ENCODE results near the gene NSL1. TPM values are rescaled to one million over a fixed set of nuclear protein-coding genes. Genes with fewer than 3 reads are reported as not detected.
"Not testable (repeated sequence)": the region's sequence is repeated elsewhere in the genome, so short reads cannot be mapped to it uniquely, and the experiment has no call there.

The NSL1 gene
- total RNA-seq, 1 donor from 2014 or later, result 40.0 TPM

DNA sequence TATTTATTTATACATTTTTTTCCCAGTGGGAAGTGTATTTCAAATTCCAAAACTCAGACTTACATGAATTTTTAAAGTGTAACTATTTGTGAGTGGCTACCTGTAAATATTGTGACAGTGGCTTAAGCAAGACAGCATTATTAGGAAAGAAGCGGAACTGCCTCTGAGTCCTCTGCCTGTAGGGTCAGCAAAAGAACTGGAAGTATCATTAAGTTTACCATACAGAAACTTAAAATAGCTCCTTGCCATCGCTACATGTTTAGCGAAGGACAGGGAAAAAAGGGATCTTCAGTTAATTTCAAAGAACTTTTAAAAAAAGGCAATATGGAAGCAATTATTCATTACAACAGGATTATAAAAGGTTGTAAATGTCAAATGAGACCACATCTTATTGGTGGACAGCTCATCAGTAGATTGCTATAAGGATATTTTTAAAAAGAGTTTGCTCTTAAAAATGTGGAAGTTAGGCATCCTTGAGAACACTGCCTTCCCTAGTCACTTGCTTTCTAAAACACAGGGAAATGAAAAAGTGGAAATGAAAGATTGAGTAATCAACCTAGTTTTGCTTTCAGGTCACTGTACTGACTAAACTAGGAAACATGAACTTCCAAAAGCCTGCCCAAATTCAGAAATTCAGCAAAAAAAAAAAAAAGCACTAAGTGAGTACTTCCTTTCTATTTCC, 39.2 kb downstream of the NSL1 start:
- Mint-ChIP-seq H3K27ac (no peak overlapping the region), H3K4me1 (peaks cover 32% of the 10 kb centered on the region), H3K27me3 (no peaks in the 10 kb centered on the region), H3K36me3 (ENCODE audit: low read depth) (peaks cover 12% of the 10 kb centered on the region), H3K9me3 (no peaks in the 10 kb centered on the region), H3K4me3 (no peak overlapping the region)
- intact Hi-C loops (cut with micrococcal nuclease), result loop anchor here (2.0 kb wide), 5 partner anchors 14 to 74 kb away; no protein-coding TSS in a partner anchor
- DNase-seq, result no peak

DNA sequence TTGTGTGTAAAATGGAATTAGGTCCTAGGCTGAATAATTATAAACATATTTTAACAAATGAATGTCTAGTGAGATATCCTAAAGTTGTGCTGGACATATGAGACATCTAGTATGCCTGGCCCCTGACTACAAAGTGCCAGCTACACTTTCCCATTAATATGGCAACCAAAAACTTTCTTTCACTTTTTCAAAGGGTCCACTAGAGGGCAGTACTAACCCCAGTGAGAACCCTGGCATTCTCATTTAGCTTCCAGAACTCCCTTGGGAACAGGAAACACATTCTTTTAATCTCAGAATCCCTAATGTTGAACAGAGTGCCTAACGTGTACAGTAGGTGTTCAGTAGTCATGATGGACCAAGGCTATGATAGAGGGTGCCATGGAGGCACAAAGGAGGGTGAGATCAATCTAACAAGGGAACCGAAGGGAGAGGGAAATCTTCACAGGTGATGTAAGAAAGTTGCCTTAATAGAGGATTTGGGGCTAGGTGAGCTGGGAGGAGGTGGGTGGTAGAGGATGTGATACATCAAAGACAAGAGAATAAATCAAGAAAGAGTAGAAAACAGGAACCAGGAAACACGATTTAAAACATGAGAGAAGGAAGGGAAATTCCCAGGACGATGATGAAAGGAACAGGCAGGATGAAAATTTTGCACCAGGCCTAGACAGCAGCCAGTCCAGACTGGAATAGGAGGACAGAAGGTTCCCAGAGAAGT, 41.6 kb downstream of the NSL1 start:
- intact Hi-C loops (cut with micrococcal nuclease), result no loop called here
- peaks cover 17% of the 10 kb centered on the region for H3K36me3 Mint-ChIP-seq (ENCODE audit: low read depth)
- H3K27ac Mint-ChIP-seq, result peak overlapping the region; percentile 1
- no peaks in the 10 kb centered on the region for H3K27me3 Mint-ChIP-seq
- peak overlapping the region; percentile 22 for H3K4me3 Mint-ChIP-seq
- DNase-seq, result no peak
- H3K9me3 Mint-ChIP-seq, result no peaks in the 10 kb centered on the region
- H3K4me1 Mint-ChIP-seq, result peaks cover 39% of the 10 kb centered on the region

DNA sequence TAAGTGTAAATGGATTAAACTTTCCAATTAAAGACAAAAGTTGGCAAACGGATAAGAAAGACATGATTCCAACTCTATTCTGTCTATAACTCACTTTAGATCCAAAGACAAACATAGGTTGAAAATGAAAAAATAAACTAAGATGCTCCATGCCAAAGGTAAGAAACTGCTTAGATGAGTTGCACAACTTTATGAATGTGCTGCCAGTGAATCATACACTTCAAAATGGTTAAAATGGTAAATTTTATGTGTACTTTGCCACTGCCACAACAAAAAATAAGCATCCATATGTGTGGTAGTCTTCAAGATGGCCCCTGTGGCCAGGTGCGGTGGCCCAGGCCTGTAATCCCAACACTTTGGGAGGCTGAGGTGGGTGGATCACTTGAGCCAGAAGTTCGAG, 45.0 kb downstream of the NSL1 start:
- H3K4me3 Mint-ChIP-seq, result no peak overlapping the region
- H3K36me3 Mint-ChIP-seq (ENCODE audit: low read depth), result peaks cover 30% of the 10 kb centered on the region
- DNase-seq, result no peak
- peaks cover 27% of the 10 kb centered on the region for H3K4me1 Mint-ChIP-seq
- intact Hi-C loops (cut with micrococcal nuclease), result no loop called here
- peaks cover 3% of the 10 kb centered on the region for H3K9me3 Mint-ChIP-seq
- no peak overlapping the region for H3K27ac Mint-ChIP-seq
- no peaks in the 10 kb centered on the region for H3K27me3 Mint-ChIP-seq

DNA sequence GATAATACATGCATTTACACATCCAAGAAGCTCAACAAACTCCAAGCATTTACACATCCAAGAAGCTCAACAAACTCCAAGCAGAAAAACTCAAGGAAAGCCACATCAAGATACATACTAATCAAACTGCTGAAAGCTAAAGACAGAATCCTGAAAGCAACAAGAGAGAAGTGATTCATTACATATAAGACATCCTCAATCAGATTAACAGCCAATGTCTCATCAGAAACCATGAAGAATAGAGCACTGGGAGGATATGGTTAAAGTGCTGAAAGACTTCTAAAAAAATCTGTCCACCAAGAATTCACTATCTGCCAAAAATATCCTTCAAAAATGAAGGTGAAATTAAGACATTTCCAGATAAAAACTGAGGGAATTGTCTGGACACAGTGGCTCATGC, 46.3 kb downstream of the NSL1 start:
- Mint-ChIP-seq H3K9me3 (peaks cover 9% of the 10 kb centered on the region), H3K4me3 (no peak overlapping the region), H3K36me3 (ENCODE audit: low read depth) (peaks cover 36% of the 10 kb centered on the region), H3K4me1 (peaks cover 25% of the 10 kb centered on the region), H3K27me3 (no peaks in the 10 kb centered on the region), H3K27ac (no peak overlapping the region)
- DNase-seq, result no peak
- intact Hi-C loops (cut with micrococcal nuclease), result no loop called here

DNA sequence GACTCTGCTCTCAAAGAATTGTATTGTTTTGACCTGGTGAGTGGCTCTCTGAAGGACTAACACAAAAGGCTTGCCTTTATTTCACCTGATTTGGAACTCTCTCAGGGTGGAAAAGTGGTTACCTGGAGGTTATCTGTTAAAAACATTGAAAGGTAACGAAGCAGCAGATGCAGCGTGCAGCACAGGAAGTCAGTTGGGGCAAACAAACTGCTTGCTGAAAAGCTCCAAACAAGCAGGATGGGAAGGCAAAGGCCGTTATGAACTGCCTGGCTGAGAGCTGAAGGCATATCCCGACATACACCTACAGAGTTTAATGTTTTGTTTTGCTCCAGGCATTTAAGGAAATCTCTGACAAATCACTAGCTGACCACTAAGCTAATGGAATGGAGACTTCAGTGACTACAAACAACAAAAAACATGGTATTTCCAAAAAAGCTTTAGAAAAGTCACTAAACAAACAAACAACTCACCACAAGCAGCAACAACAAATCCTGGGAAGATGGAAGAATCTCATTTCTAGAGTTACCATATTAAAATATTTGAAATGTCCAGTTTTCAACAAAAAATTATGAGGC, 47.6 kb downstream of the NSL1 start:
- intact Hi-C loops (cut with micrococcal nuclease), result no loop called here
- Mint-ChIP-seq H3K4me1 (peaks cover 26% of the 10 kb centered on the region), H3K27me3 (no peaks in the 10 kb centered on the region), H3K4me3 (peak overlapping the region; percentile 11), H3K27ac (no peak overlapping the region), H3K9me3 (peaks cover 9% of the 10 kb centered on the region), H3K36me3 (ENCODE audit: low read depth) (peaks cover 37% of the 10 kb centered on the region)
- no peak for DNase-seq

DNA sequence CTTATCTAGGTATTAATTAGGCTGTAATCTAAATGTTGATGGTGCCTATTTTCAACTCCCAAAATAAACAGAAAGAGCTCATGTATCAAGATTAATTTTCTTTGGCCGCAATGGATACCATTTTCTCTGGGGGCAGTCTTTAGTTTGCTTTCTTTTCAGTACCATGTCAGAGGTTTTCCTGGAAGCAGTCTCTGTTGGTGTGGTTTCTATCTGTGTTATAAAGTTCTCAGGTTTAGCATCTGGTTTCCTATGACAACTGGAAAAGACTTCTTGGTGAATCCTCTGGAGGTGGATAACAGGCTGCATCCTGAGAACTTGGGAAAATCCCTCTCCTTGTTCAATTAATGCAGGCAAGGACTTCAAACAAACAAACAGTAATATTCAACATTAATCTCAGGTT, 53.2 kb downstream of the NSL1 start:
- H3K4me1 Mint-ChIP-seq, result peaks cover 20% of the 10 kb centered on the region
- H3K27ac Mint-ChIP-seq, result peak overlapping the region; percentile 73
- DNase-seq, result no peak
- no peaks in the 10 kb centered on the region for H3K27me3 Mint-ChIP-seq
- intact Hi-C loops (cut with micrococcal nuclease), result loop anchor here (2.0 kb wide), 2 partner anchors 14 to 16 kb away; no protein-coding TSS in a partner anchor
- H3K36me3 Mint-ChIP-seq (ENCODE audit: low read depth), result peaks cover 35% of the 10 kb centered on the region
- H3K9me3 Mint-ChIP-seq, result peaks cover 9% of the 10 kb centered on the region
- peak overlapping the region; percentile 13 for H3K4me3 Mint-ChIP-seq

DNA sequence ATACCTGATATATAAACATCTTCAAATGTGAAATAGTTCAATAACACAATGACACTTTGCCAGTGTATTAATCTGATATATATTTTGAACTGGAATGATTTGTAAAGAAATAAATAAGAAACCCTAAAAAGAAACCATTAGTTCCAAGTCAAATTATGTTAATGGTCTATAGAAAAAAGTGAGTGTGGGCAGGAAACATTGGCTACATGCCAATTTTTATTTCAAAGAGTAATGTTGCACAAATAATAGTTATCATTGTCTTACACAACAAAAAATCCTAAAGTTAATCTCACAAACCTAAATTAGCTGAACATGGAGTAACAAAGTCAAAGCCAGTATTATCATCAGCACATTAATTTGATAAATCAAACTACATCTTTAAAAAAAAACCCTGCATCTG, 54.0 kb downstream of the NSL1 start:
- no peaks in the 10 kb centered on the region for H3K27me3 Mint-ChIP-seq
- intact Hi-C loops (cut with micrococcal nuclease), result no loop called here
- peaks cover 37% of the 10 kb centered on the region for H3K36me3 Mint-ChIP-seq (ENCODE audit: low read depth)
- peaks cover 9% of the 10 kb centered on the region for H3K9me3 Mint-ChIP-seq
- no peak for DNase-seq
- no peak overlapping the region for H3K4me3 Mint-ChIP-seq
- H3K27ac Mint-ChIP-seq, result no peak overlapping the region
- peaks cover 20% of the 10 kb centered on the region for H3K4me1 Mint-ChIP-seq

DNA sequence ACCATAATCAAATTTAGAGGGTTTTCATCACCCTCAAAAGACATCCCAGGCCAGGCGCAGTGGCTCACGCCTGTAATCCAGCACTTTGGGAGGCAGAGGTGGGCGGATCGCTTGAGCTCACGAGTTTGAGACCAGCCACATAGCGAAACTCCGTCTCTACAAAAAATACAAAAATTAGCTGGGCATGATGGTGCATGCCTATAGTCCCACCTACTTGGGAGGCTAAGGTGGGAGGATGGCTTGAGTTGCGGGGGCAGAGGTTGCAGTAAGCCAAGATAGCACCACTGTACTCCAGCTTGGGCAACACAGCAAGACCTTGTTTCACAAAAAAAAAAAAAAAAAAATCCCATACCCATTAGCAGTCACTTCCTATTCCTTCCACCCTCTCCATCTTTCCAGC, 58.5 kb downstream of the NSL1 start:
- H3K27ac Mint-ChIP-seq, result no peak overlapping the region
- DNase-seq, result no peak
- peaks cover 19% of the 10 kb centered on the region for H3K36me3 Mint-ChIP-seq (ENCODE audit: low read depth)
- H3K9me3 Mint-ChIP-seq, result no peaks in the 10 kb centered on the region
- H3K4me3 Mint-ChIP-seq, result no peak overlapping the region
- H3K27me3 Mint-ChIP-seq, result no peaks in the 10 kb centered on the region
- peaks cover 24% of the 10 kb centered on the region for H3K4me1 Mint-ChIP-seq
- intact Hi-C loops (cut with micrococcal nuclease), result no loop called here

DNA sequence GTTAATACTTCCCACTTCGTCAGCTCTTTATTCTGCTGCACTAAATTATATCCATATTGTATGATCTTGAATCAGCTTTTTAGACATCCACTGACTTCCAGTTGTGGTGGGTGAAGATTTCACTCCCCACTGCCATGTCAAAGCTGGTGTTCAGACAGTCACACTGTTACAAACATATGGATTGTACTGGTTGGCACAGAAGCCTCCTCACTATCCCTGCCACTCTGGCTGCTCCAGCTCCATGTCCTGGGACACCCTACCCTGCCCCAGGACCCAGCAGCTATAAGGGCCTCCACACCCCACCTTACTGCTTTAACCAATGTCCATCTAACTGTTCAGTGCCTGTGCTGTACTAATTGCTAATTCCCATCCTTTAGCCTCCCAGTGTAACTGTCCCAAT, 59.9 kb downstream of the NSL1 start:
- Mint-ChIP-seq H3K27me3 (no peaks in the 10 kb centered on the region), H3K9me3 (no peaks in the 10 kb centered on the region), H3K4me1 (peaks cover 25% of the 10 kb centered on the region), H3K27ac (no peak overlapping the region), H3K4me3 (no peak overlapping the region), H3K36me3 (ENCODE audit: low read depth) (peaks cover 19% of the 10 kb centered on the region)
- intact Hi-C loops (cut with micrococcal nuclease), result no loop called here
- DNase-seq, result no peak

DNA sequence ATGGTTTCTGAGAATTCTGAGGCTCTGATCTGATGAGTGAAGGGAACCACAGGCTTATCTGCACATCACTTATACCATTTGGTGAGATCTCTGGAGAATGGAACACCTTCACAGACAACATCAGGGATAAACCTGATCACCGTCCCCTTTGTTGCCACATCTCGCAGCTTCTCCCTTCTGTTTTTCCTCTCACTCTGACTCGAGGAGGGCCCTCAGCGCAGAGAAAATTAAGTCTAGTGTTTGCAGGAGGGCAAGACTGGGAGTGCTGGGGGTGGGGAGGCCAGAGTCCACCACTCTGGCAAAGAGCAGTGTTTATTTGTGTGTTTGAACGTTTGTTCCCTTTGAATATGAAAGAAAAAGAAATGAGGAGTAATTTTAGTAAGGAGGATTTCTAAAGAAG, 63.0 kb downstream of the NSL1 start:
- Mint-ChIP-seq H3K27me3 (no peaks in the 10 kb centered on the region), H3K36me3 (ENCODE audit: low read depth) (peaks cover 25% of the 10 kb centered on the region), H3K4me1 (peaks cover 32% of the 10 kb centered on the region), H3K27ac (peak overlapping the region; percentile 71), H3K9me3 (peaks cover 12% of the 10 kb centered on the region), H3K4me3 (no peak overlapping the region)
- intact Hi-C loops (cut with micrococcal nuclease), result no loop called here
- peak; percentile 53 for DNase-seq

DNA sequence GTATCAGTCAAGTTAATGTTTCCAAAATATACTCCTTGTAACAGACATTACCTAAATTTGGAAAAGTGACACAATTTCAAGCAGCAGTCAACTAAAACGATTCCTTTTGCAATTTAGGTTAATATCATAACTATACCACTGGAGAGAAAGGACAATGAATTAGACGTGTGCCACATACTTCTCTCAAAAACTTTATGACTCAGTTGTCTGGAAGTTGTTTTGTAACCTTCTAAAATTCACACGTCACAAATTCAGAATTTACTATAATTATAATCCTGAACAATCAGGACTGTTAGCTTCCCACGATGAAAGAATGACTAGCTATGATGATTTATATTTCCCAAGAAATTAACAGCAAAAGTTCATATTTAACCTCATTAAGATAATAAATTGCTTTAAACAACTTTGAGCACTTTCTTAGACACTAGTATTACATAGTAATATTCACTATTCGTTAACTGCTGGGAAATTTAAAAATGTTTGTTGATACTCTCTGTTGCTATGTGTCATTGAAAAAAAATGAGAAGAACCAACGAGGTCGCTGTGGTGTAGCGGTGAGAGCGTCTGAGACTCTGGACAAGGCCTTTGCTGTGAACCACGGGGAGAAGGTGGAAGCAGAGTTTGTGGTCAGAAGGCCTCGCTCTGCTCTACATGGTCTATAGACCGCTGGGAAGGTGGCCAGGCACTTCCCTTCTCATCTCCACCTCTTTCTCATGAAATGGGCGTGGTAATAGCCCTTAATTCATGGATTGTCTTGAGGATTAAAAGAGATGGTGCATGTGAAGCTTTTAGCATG, 64.0 kb downstream of the NSL1 start:
- DNase-seq, result no peak
- no peaks in the 10 kb centered on the region for H3K27me3 Mint-ChIP-seq
- H3K4me3 Mint-ChIP-seq, result no peak overlapping the region
- peaks cover 37% of the 10 kb centered on the region for H3K4me1 Mint-ChIP-seq
- peak overlapping the region; percentile 21 for H3K27ac Mint-ChIP-seq
- intact Hi-C loops (cut with micrococcal nuclease), result no loop called here
- H3K36me3 Mint-ChIP-seq (ENCODE audit: low read depth), result peaks cover 26% of the 10 kb centered on the region
- peaks cover 12% of the 10 kb centered on the region for H3K9me3 Mint-ChIP-seq

DNA sequence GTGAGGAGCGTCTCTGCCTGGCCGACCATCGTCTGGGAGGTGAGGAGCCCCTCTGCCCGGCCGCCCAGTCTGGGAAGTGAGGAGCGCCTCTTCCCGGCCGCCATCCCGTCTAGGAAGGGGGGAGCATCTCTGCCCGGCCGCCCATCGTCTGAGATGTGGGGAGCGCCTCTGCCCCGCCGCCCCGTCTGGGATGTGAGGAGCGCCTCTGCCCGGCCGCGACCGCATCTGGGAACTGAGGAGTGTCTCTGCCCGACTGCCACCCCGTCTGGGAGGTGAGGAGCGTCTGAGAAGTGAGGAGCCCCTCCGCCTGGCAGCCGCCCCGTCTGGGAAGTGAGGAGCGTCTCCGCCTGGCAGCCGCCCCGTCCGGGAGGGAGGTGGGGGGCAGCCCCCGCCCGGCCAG, 66.9 kb downstream of the NSL1 start:
- H3K4me3 Mint-ChIP-seq; intact Hi-C loops (cut with micrococcal nuclease); H3K27ac Mint-ChIP-seq; H3K27me3 Mint-ChIP-seq: not testable (repeated sequence)
- Mint-ChIP-seq H3K36me3 (ENCODE audit: low read depth) (peaks cover 26% of the 10 kb centered on the region), H3K9me3 (peaks cover 12% of the 10 kb centered on the region), H3K4me1 (peaks cover 51% of the 10 kb centered on the region)
- DNase-seq, result peak; percentile 37

DNA sequence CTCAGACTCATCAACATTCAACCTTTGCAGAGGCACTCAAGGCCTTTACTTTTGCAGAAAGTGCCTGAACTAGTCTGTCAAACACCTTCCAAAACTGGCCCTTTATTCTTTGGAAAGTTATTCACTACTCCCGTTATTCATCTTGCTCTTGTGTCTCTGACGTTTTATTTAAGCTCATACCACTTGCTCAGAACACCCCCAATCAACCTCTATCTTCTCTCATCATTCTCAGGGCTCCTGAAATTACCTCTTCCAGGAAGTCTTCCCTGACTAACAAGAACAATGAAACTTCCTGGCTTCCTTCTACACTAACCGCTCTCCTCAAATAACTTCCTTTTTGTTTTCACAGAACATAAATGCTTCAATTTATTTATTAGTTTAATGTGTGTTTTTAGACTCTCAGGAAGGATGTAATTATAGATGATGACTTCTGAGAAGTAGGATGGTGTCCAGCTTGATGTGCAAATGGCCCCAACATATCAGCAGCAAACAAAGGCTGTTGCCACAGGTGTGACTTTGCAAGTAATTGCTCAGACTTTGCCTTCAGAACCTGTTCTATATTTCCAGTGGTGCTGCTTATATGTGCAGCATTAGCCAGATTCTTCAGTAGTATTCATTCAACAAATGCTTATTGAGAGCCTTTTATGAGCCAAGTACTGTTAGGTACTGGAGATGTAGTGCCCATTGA, 69.2 kb downstream of the NSL1 start:
- Mint-ChIP-seq H3K4me1 (peaks cover 38% of the 10 kb centered on the region), H3K27me3 (peaks cover 9% of the 10 kb centered on the region), H3K27ac (peak overlapping the region; percentile 78), H3K9me3 (peaks cover 17% of the 10 kb centered on the region), H3K36me3 (ENCODE audit: low read depth) (peaks cover 25% of the 10 kb centered on the region), H3K4me3 (peak overlapping the region; percentile 69)
- intact Hi-C loops (cut with micrococcal nuclease), result loop anchor here (2.0 kb wide), 1 partner anchor 16 kb away; no protein-coding TSS in a partner anchor
- no peak for DNase-seq
